GM12873 (cell line): ENCODE data around the gene ARAF.

ENCODE experiments used
- TF ChIP-seq, protein P1 (sequence below): IDR thresholded peaks from 2 replicates; pipeline ENCODE4 v1.5.1; 2012; ENCODE audit warnings: low read depth, mild to moderate bottlenecking, moderate library complexity, low read length, control low read depth; ENCODE audit not compliant: insufficient read depth; ENCODE audit errors: missing control alignments

Gene ARAF

DNA sequence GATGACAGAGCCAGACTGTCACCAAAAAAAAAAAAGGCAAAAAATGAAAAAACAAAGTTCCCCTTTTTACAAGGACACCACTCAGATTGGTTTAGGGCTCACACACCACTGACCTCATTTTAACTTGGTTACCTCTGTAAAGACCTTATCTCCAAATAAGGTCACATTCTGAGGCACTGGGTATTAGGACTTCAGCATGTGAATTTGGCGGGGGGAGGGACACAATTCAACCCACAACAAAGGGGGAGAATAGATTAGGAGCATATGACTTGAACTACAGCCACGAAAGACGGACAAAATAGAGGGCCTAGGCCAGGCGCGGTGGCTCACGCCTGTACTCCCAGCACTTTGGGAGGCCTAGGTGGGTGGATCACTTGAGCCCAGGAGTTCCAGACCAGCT is 31.0 kb upstream of the ARAF start:
- TF ChIP-seq, protein P1, sequence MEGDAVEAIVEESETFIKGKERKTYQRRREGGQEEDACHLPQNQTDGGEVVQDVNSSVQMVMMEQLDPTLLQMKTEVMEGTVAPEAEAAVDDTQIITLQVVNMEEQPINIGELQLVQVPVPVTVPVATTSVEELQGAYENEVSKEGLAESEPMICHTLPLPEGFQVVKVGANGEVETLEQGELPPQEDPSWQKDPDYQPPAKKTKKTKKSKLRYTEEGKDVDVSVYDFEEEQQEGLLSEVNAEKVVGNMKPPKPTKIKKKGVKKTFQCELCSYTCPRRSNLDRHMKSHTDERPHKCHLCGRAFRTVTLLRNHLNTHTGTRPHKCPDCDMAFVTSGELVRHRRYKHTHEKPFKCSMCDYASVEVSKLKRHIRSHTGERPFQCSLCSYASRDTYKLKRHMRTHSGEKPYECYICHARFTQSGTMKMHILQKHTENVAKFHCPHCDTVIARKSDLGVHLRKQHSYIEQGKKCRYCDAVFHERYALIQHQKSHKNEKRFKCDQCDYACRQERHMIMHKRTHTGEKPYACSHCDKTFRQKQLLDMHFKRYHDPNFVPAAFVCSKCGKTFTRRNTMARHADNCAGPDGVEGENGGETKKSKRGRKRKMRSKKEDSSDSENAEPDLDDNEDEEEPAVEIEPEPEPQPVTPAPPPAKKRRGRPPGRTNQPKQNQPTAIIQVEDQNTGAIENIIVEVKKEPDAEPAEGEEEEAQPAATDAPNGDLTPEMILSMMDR, result no peak

DNA sequence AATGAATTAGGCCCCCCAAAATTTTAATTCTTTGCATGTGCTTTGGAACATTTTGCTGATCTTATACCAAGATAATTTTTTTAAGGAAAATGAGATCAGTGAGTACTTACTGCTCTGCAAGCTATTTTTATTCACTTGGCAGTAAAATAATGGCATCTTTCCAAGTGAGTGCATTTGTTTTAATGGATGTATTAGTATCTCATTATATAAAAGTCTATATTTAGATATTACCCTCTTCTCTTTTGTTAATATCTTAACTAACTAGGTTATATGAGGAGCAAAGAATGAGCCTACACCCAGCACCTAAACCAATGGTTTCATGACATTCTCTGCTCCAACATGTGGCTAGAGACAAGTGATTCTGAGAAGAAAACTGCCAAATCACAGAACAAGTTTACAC is 21.1 kb upstream of the ARAF start:
- TF ChIP-seq, protein P1, result no peak

DNA sequence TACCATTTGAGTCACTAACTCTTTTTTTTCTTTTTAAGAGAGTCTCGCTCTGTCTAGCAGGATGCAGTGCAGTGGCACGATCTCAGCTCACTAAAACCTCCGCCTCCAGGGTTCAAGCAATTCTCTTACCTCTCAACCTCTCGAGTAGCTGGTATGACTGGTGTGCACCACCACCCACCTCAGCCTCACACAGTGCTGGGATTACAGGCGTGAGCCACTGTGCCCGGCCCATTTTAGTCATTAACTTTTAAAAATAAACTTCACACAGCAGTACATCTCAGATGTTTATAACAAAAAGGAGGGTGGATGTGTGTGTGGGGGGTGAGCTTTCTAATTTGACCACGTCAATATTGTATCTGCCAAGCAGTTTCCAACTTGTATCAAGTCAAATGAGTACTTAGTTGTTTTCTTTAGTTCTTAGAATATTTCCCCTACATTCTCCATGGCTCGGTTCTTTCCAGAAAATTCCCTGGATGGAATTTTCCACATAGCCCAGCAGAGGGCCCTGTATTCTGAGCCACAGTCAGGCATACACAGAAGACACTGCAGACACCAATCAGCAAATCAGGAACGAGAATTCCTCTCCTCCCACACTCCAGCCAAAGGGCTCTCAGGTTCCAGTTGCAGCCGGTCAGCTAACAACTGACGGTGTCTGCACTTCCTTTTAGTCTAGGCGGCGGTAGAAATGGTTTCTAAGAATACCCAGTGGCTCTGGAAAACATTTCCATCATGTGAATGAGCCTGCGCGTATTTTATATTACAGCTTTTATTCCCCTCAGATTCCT is 20.1 kb upstream of the ARAF start:
- TF ChIP-seq, protein P1, result peak; percentile 40

DNA sequence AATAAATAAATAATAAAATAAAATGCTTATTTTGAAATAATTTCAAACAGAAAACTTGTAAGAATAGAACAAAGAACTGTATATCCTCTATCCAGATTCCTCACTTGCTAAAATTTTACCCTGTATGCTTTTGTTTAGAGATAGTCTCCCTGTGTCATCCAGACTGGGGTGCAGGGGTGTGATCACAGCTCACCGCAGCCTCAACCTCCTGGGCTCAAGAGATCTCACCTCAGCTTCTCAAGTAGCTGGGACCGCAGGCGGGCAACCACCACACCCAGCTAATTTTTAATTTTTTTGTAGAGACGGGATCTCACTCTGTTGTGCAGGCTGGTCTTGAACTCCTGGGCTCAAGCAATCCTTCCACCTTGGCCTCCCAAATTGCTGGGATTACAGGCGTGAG is 17.5 kb upstream of the ARAF start:
- TF ChIP-seq, protein P1, result no peak

DNA sequence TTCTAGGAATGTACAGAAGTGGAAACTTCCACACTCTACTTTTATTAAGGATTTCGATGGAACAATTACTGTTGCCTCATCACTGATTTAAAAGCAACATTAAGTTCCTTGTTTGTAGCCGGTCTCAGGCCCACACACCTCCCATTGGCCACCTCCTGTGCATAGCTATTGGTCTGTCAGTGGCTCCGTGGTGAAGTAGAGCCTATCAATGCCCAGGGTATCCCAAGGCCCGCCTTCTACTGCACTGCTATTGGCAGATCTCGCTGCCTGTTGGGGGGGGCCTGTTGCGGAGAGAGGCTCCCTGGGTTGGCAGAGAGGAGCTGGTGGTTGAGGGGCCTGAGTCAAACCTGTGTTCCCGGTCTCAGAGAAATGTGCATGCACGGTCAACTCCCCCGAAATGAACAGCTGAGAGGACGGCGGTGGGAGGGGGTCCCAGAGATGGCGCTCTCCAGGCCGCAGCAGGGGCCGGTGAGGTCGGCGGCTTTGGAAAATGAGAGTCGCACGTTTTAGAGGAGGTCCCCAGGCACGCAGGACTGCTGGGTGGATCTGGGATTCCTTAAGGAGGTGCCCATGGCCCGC is 4.9 kb upstream of the ARAF start:
- TF ChIP-seq, protein P1, result no peak

DNA sequence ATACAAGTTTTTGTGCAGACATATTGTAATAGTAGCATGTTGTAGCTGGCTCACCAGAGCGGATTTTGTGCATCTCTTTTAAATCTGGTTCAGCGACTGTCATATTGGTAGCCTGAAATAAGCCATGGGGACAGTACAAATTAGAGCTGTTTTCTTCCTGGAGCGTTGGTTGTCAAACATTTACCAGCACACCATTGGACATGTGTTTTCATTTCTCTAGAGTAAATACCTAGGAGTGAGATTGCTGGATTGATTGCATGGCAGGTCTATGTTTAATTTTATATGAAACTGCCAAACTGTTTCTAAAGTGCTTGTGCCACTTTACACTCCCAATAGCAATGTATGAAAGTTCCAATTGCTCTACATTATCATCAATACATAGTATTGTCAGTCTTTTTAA is 2.6 kb upstream of the ARAF start:
- TF ChIP-seq, protein P1, result no peak

DNA sequence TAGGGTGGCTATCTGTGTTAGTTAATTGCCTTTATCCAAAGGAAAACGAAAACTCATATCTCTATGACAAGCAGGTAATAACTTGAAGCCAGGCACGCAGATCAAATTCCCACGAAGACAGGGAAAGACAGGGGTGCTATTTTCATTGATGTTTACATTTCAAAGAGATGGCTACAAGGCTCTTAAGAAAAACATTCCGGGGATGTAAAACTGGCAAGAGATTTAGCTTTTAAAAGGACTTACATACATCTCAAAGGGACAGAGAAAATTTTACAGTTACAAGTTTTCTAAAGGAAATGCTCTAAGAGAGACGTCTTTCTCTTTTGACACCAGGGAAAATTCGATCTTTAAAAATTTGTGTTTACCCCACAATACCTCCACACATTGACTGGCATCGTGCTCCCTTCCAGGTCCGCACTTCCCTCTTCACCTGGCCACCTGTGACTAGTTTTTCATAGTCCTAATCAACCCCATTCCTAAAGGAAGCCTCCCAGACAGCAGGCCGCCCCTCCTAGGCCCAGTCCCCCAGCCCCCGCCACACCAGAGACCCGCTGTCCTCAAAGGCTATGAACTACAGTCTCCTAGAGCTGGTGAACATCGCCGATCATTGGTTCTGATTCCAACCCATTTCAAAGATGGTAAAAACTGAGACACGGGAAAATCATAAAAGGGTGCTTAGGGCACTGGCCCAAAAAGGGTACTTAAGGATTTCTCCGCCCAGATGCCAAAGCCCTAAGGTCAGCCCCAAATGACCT is 649 bp upstream of the ARAF start:
- TF ChIP-seq, protein P1, result no peak
